Measurements from ENCODE around the gene SMYD1. TPM values are rescaled to one million over a fixed set of nuclear protein-coding genes. Genes with fewer than 3 reads are reported as not detected.

SMYD1 gene
- total RNA-seq, 1 experiment from 2014 or later, result not detected

DNA sequence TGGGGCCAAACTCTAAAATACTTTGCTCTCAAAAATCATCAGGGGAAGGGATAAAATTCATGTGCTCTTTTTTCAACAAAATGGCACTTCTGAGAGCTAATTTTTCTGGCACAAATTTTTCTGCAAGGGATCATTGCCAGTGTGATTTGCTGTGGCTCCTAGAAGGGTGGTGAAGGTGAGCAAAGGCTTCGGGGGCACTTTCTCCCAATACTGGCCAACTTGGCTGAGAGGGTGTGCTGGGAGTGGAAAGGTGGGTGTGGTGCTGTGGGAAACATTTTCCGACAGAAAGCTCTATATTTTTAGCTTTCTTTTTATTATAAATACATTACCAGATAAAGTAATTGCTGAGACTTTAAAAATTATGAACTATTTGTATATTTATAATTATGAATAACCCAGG is 419 bp downstream of the SMYD1 start:
- TF ChIP-seq, protein P1, sequence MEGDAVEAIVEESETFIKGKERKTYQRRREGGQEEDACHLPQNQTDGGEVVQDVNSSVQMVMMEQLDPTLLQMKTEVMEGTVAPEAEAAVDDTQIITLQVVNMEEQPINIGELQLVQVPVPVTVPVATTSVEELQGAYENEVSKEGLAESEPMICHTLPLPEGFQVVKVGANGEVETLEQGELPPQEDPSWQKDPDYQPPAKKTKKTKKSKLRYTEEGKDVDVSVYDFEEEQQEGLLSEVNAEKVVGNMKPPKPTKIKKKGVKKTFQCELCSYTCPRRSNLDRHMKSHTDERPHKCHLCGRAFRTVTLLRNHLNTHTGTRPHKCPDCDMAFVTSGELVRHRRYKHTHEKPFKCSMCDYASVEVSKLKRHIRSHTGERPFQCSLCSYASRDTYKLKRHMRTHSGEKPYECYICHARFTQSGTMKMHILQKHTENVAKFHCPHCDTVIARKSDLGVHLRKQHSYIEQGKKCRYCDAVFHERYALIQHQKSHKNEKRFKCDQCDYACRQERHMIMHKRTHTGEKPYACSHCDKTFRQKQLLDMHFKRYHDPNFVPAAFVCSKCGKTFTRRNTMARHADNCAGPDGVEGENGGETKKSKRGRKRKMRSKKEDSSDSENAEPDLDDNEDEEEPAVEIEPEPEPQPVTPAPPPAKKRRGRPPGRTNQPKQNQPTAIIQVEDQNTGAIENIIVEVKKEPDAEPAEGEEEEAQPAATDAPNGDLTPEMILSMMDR (IDR thresholded peaks at IDR 0.05; ENCODE audit: unreplicated experiment), result no peak
- Mint-ChIP-seq H3K9me3 (ENCODE audit: low read depth, unreplicated experiment) (no peaks in the 10 kb centered on the region), H3K4me1 (ENCODE audit: low read depth, unreplicated experiment) (no peaks in the 10 kb centered on the region), H3K27ac (ENCODE audit: unreplicated experiment) (no peak overlapping the region), H3K27me3 (ENCODE audit: unreplicated experiment) (no peaks in the 10 kb centered on the region), H3K4me3 (ENCODE audit: low read depth, unreplicated experiment) (no peak overlapping the region), H3K36me3 (ENCODE audit: insufficient read depth, unreplicated experiment) (no peaks in the 10 kb centered on the region)
- BruUV-seq (replicated peaks), result no TSS peak
- intact Hi-C loops (cut with micrococcal nuclease; ENCODE audit: unreplicated experiment), result no loop called here
- CTCF ChIA-PET, result no interaction called here
- DNase-seq, result no peak

DNA sequence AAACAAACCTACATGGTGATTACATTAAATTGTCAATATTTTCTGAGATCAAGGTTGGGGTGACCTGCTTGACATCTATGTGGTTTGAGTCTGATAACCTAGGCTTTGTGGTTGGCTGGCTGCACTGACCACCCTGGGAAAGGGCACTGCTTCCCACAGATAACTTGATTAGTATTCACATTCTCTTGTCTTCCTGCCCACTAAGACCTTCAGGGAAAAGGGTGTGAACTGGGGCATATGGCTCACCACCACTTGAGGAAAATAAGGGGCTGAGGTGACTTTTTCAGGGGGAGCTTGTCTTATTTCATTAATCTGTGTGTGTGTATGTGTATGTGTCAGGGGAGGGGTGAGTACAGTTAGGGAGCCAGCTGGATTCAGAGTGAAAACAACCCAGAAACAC is 1.5 kb downstream of the SMYD1 start:
- CTCF ChIA-PET, result no interaction called here
- no peak overlapping the region for H3K27ac Mint-ChIP-seq (ENCODE audit: unreplicated experiment)
- intact Hi-C loops (cut with micrococcal nuclease; ENCODE audit: unreplicated experiment), result no loop called here

DNA sequence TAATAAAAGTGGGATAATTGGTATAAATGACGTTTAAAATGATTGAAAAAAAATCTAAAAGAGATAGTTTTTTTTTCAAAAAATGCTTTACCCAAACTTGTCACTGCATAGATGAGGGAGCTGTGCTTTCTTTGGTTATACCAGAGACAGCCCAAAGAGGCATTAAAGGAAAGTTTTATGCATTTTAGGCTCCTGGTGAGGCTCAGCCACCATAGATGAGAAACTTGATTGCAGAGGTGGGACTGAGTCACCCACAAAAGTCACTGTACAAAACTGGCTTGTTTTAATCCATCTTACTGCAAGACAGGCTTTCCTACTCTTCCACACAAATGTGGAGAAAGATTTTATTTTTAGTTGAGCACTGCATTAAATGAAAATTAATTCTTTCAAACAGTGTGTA is 2.4 kb downstream of the SMYD1 start:
- H3K9me3 Mint-ChIP-seq (ENCODE audit: low read depth, unreplicated experiment), result no peaks in the 10 kb centered on the region
- TF ChIP-seq, protein P1 (IDR thresholded peaks at IDR 0.05; ENCODE audit: unreplicated experiment), result no peak
- no peak for DNase-seq
- no peak overlapping the region for H3K4me3 Mint-ChIP-seq (ENCODE audit: low read depth, unreplicated experiment)
- CTCF ChIA-PET, result no interaction called here
- intact Hi-C loops (cut with micrococcal nuclease; ENCODE audit: unreplicated experiment), result no loop called here
- H3K4me1 Mint-ChIP-seq (ENCODE audit: low read depth, unreplicated experiment), result peaks cover 9% of the 10 kb centered on the region
- no peaks in the 10 kb centered on the region for H3K27me3 Mint-ChIP-seq (ENCODE audit: unreplicated experiment)
- no TSS peak for BruUV-seq (replicated peaks)
- no peak overlapping the region for H3K27ac Mint-ChIP-seq (ENCODE audit: unreplicated experiment)
- H3K36me3 Mint-ChIP-seq (ENCODE audit: insufficient read depth, unreplicated experiment), result peaks cover 7% of the 10 kb centered on the region

More for the DNA sequence above, 1.5 kb downstream of the SMYD1 start:
- Mint-ChIP-seq H3K4me1 (ENCODE audit: low read depth, unreplicated experiment) (no peaks in the 10 kb centered on the region), H3K36me3 (ENCODE audit: insufficient read depth, unreplicated experiment) (no peaks in the 10 kb centered on the region), H3K4me3 (ENCODE audit: low read depth, unreplicated experiment) (no peak overlapping the region), H3K9me3 (ENCODE audit: low read depth, unreplicated experiment) (no peaks in the 10 kb centered on the region), H3K27me3 (ENCODE audit: unreplicated experiment) (no peaks in the 10 kb centered on the region)
- BruUV-seq (replicated peaks), result no TSS peak
- TF ChIP-seq, protein P1 (IDR thresholded peaks at IDR 0.05; ENCODE audit: unreplicated experiment), result no peak
- no peak for DNase-seq

DNA sequence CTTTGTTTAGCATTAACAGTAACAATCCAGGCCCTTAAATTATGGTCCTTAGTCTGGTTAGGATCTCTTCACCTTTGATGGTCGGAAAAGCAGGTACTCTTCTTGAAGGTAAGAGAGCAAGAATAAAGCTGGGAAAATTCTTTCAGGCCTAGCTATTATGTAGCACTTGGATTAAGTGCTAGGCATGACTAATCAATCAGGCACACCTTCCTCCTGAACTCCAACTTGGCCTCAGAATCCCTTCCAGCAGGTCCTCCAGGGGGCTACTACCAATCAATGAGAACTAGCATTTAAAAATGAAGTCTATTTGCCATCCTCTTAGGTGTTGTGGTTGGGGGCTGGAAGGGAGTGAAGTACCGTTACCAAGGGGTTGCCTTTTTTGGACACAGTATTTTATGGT is 3.7 kb downstream of the SMYD1 start:
- CTCF ChIA-PET, result interaction anchor here (0.7 to 1.5 kb wide), 2 partner anchors 11 to 23 kb away, joined by 3 to 5 read pairs; no protein-coding TSS in a partner anchor
- Mint-ChIP-seq H3K27ac (ENCODE audit: unreplicated experiment) (no peak overlapping the region), H3K27me3 (ENCODE audit: unreplicated experiment) (no peaks in the 10 kb centered on the region), H3K4me3 (ENCODE audit: low read depth, unreplicated experiment) (no peak overlapping the region), H3K9me3 (ENCODE audit: low read depth, unreplicated experiment) (no peaks in the 10 kb centered on the region), H3K4me1 (ENCODE audit: low read depth, unreplicated experiment) (peaks cover 21% of the 10 kb centered on the region), H3K36me3 (ENCODE audit: insufficient read depth, unreplicated experiment) (peaks cover 7% of the 10 kb centered on the region)
- BruUV-seq (replicated peaks), result no TSS peak
- intact Hi-C loops (cut with micrococcal nuclease; ENCODE audit: unreplicated experiment), result no loop called here
- TF ChIP-seq, protein P1 (IDR thresholded peaks at IDR 0.05; ENCODE audit: unreplicated experiment), result no peak
- no peak for DNase-seq
